HG02623 (cell line): Measurements from ENCODE around the gene PCDHA12.
"Not testable (repeated sequence)": the region's sequence is repeated elsewhere in the genome, so short reads cannot be mapped to it uniquely, and the experiment has no call there.

Experiments
- ATAC-seq: cut with Tn5 transposase; IDR thresholded peaks from one replicate; pipeline ENCODE4 v1.9.1; 2021; ENCODE audit warnings: moderate library complexity; ENCODE audit not compliant: unreplicated experiment

PCDHA12 gene

DNA sequence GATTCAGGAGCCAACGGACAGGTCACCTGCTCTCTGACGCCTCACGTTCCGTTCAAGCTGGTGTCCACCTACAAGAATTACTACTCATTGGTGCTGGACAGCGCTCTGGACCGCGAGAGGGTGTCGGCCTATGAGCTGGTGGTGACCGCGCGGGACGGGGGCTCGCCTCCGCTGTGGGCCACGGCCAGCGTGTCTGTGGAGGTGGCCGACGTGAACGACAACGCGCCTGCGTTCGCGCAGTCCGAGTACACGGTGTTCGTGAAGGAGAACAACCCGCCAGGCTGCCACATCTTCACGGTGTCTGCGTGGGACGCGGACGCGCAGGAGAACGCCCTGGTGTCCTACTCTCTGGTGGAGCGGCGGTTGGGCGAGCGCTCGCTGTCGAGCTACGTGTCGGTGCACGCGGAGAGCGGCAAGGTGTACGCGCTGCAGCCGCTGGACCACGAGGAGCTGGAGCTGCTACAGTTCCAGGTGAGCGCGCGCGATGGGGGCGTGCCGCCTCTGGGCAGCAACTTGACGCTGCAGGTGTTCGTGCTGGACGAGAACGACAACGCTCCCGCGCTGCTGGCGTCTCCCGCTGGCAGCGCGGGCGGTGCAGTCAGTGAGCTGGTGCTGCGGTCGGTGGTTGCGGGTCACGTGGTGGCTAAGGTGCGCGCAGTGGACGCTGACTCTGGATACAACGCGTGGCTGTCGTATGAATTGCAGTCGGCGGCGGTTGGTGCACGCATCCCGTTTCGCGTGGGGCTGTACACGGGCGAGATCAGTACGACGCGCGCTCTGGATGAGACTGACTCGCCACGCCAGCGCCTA is 17.7 kb upstream of the PCDHA12 start:
- ATAC-seq = no peak

GRCh38 chr5:140857987-140858240 is 17.2 kb upstream of the PCDHA12 start:
- no peak for ATAC-seq

- no peak for ATAC-seq
Measured at GRCh38 chr5:140862441-140863295, 12.4 kb upstream of the PCDHA12 start.

GRCh38 chr5:140868721-140869554 is 6.2 kb upstream of the PCDHA12 start, which contains the start of gene PCDHA11:
PCDHA11 (plus strand) TSS chr5:140868957; CDS start chr5:140869104, 147 bp downstream.
- ATAC-seq = no peak

DNA sequence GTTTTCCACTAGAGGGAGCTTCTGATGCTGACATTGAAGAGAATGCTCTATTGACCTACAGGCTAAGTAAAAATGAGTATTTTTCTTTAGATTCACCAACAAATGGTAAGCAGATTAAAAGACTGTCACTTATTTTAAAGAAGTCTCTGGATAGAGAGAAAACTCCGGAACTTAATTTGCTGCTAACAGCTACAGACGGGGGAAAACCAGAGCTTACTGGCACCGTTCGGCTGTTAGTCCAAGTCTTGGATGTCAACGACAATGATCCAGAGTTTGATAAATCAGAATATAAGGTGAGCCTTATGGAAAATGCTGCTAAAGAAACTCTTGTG is 5.6 kb upstream of the PCDHA12 start:
- no peak for ATAC-seq

DNA sequence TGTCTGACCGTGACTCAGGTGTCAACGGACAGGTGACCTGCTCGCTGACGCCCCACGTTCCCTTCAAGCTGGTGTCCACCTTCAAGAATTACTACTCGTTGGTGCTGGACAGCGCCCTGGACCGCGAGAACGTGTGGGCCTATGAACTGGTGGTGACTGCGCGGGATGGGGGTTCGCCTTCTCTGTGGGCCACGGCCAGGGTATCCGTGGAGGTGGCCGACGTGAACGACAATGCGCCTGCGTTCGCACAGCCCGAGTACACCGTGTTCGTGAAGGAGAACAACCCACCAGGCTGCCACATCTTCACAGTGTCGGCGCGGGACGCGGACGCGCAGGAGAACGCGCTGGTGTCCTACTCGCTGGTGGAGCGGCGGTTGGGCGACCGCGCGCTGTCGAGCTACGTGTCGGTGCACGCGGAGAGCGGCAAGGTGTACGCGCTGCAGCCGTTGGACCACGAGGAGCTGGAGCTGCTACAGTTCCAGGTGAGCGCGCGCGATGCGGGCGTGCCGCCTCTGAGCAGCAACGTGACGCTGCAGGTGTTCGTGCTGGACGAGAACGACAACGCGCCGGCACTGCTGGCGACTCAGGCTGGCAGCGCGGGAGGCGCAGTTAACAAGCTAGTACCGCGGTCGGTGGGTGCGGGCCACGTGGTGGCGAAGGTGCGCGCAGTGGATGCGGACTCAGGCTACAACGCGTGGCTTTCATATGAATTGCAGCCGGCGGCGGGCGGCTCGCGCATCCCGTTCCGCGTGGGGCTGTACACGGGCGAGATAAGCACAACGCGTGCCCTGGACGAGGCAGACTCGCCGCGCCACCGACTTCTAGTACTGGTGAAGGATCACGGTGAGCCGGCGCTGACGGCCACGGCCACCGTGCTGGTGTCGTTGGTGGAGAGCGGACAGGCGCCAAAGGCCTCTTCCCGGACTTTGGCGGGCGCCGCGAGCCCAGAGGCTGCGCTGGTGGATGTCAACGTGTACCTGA is 4.6 kb upstream of the PCDHA12 start:
- no peak for ATAC-seq

DNA sequence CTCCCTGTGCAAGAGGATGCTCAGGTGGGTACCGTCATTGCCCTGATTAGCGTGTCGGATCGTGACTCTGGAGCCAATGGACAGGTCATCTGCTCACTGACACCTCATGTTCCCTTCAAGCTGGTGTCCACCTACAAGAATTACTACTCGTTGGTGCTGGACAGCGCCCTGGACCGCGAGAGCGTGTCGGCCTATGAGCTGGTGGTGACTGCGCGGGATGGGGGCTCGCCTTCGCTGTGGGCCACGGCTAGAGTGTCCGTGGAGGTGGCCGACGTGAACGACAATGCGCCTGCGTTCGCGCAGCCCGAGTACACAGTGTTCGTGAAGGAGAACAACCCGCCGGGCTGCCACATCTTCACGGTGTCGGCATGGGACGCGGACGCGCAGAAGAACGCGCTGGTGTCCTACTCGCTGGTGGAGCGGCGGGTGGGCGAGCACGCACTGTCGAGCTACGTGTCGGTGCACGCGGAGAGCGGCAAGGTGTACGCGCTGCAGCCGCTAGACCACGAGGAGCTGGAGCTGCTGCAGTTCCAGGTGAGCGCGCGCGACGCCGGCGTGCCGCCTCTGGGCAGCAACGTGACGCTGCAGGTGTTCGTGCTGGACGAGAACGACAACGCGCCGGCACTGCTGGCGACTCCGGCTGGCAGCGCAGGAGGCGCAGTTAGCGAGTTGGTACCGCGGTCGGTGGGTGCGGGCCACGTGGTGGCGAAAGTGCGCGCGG is 1.6 kb downstream of the PCDHA12 start:
- ATAC-seq = not testable (repeated sequence)

DNA sequence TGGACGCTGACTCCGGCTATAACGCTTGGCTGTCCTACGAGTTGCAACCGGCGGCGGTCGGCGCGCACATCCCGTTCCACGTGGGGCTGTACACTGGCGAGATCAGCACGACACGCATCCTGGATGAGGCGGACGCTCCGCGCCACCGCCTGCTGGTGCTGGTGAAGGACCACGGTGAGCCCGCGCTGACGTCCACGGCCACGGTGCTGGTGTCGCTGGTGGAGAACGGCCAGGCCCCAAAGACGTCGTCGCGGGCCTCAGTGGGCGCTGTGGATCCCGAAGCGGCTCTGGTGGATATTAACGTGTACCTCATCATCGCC is 2.1 kb downstream of the PCDHA12 start:
- no peak for ATAC-seq

GRCh38 chr5:140881889-140882590 is 6.9 kb downstream of the PCDHA12 start, which contains the start of gene PCDHA13:
PCDHA13 (plus strand) TSS chr5:140882124; CDS start chr5:140882269, 145 bp downstream.
- no peak for ATAC-seq

DNA sequence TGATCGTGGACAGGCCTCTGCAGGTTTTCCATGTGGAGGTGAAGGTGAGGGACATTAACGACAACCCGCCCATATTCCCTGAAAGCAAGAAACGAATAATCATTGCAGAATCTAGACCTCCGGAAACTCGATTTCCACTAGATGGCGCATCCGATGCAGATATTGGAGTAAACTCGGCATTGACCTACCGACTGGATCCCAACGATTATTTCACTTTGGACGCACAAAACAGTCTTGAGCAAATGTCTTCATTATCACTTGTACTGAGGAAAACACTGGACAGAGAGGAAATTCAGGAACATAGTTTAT is 7.4 kb downstream of the PCDHA12 start:
- no peak for ATAC-seq

DNA sequence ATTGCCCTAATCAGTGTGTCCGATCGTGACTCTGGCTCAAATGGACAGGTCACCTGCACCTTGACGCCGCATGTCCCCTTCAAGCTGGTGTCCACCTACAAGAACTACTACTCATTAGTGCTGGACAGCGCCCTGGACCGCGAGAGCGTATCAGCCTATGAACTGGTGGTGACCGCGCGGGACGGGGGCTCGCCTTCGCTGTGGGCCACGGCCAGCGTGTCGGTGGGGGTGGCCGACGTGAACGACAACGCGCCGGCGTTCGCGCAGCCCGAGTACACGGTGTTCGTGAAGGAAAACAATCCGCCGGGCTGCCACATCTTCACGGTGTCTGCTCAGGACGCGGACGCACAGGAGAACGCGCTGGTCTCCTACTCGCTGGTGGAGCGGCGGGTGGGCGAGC is 8.3 kb downstream of the PCDHA12 start:
- no peak for ATAC-seq

DNA sequence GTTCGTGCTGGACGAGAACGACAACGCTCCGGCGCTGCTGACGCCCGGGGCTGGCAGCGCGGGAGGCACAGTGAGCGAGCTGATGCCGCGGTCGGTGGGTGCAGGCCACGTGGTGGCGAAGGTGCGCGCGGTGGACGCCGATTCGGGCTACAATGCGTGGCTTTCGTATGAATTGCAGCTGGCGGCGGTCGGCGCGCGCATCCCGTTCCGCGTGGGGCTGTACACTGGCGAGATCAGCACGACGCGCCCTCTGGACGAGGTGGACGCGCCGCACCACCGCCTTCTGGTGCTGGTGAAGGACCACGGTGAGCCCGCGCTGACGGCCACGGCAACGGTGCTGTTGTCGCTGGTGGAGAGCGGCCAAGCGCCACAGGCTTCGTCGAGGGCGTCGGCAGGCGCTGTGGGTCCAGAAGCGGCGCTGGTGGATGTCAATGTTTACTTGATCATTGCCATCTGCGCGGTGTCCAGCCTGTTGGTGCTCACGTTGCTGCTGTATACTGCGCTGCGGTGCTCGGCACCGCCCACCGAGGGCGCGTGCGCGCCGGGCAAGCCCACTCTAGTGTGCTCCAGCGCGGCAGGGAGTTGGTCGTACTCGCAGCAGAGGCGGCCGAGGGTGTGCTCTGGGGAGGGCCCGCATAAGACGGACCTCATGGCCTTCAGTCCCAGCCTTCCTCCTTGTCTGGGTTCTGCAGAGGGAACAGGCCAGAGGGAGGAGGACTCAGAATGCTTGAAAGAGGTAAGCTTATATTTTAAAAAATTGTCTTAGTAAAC is 9.0 kb downstream of the PCDHA12 start:
- no peak for ATAC-seq

DNA sequence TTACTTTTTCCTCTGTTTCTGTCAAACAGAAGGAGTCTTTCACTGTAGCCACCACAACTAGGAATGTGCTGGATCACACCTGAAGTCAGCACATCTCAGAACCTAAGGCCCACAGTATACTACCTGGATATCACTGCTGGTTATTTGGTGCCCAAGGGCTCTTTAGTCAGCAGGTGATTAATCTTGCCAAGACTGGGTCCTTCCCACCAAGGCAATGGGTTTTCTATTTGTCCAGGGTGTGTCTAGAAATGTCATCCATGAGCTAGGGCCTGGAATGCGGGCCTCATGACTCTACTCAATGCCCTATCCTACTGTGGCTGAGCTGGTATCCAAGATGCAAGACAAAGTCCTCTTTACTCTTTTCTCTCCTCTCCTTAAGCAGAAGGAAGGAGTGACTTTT is 41.2 kb downstream of the PCDHA12 start:
- no peak for ATAC-seq

- no peak for ATAC-seq
Measured at GRCh38 chr5:140923601-140924000, 48.5 kb downstream of the PCDHA12 start.

- no peak for ATAC-seq
Measured at GRCh38 chr5:140925806-140926442, 50.8 kb downstream of the PCDHA12 start, which contains the start of gene PCDHAC1. PCDHAC1 (plus strand) TSS chr5:140926299; CDS start chr5:140926893, 594 bp downstream.

GRCh38 chr5:140926443-140927227 is 51.5 kb downstream of the PCDHA12 start:
- no peak for ATAC-seq

DNA sequence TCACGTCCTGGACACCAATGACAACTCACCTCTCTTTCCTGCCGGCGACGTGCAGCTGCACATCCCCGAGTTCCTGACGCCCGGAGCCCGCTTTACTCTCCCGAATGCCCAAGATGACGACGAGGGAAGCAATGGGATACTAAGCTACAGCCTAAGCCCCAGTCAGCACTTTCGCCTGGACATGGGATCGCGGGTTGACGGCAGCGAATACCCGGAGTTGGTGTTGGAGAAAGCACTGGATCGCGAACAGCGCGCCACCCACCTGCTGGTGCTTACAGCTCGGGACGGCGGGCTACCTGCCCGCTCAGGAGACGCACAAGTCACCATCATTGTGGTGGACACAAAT is 52.1 kb downstream of the PCDHA12 start:
- no peak for ATAC-seq
